Activated CD4-positive, CD25-positive, alpha-beta regulatory T cell treated with anti-CD3 and anti-CD28 coated beads, Interleukin-2, amount 50 U/mL, for 16 hours (primary cell): ENCODE data around the gene IL9R.
A peak's percentile ranks its signal among the peaks of the same experiment; 100 is the strongest.
"Not testable (repeated sequence)": the region's sequence is repeated elsewhere in the genome, so short reads cannot be mapped to it uniquely, and the experiment has no call there.

Source experiments
- DNase-seq: peaks from one replicate; pipeline ENCODE4 v3.0.0-alpha.2; 2020; ENCODE audit warnings: low read depth, low spot score

IL9R gene

GRCh38 chrX:155997436-155997835 is at the start of gene IL9R:
Gene IL9R, plus strand, starts transcription at chrX:155997696. Its CDS starts 64 bp downstream, at chrX:155997760.
- peak; percentile 18 for DNase-seq

GRCh38 chrX:155949098-155949497 is 48.4 kb upstream of the IL9R start:
- no peak for DNase-seq

- DNase-seq = no peak
Measured at GRCh38 chrX:155951237-155951789, 46.2 kb upstream of the IL9R start.

- DNase-seq = no peak
Measured at GRCh38 chrX:155953055-155953454, 44.4 kb upstream of the IL9R start.

GRCh38 chrX:155954793-155955192 is 42.7 kb upstream of the IL9R start:
- DNase-seq = no peak

DNA sequence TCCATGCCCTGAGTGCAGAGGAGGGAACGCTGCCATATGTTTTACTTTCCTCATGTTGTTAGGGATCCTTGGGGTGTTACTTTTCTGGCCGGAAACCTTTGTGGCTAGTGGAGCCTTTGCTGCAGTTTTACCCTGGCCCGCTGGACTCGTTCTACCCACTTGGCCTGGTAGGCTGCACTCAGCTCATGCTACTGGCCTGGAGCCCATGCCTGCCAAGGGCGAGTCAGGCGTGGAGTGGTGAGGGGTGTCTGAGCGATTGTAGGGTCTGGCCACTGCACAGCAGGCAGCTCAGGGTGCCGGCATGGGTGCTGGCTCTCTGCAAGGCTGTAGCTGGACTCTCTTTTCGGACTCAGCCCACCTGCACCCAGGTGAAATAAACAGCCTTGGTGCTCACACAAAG is 41.4 kb upstream of the IL9R start:
- no peak for DNase-seq

DNA sequence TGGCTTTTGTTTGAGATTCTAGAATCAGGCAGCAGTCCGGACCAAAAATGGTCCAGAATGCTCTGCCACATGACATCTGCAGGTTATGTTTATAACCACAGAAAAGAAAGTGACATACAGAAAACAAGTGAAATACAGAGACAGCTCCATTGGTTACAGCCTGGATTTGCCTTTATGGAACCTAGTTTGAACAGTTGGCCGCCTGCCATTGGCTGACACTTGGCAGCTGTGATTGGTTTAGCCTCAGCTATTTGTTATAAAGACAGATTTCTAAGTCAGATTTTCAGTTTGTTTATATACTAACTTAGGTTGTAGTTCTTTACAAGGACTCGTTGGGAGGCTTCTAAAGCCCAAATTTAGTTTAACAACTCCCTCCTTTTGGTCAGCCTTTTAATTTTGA is 40.8 kb upstream of the IL9R start:
- DNase-seq = no peak

- no peak for DNase-seq
Measured at GRCh38 chrX:155957843-155958242, 39.7 kb upstream of the IL9R start.

GRCh38 chrX:155959018-155959587 is 38.4 kb upstream of the IL9R start:
- no peak for DNase-seq

- DNase-seq = no peak
Measured at GRCh38 chrX:155962906-155963305, 34.6 kb upstream of the IL9R start.

GRCh38 chrX:155966876-155967275 is 30.6 kb upstream of the IL9R start:
- DNase-seq = no peak

DNA sequence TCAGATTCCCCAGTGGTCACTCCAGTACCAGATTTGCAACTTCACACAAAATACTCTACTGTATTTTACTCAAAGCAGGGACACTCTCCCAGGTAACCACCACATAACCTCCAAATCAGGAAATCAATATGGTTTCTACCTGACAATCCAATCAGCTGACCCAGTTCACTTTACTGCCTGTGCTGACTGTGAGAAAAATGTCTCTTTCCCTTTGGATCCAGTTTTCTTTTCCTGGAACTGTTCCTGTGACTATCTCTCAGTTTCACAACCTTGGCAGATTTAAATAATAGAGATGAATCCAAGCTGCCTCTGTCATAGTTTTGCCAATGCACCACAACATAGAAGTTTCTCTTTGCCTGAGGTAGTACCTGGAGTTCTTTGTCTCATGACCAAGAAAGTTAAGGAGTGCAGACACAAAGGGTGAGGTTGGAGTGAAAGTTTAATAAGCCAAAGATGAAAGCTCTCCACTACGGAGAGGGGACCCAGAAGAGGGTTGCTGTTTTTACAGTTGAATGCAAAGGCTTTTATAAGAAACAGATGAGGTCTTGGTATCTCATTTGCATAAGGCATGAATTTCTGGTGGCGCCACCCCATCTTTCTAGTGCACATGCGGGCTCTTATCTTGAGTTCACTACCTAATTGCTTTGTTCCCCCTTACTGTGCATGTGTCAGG is 29.7 kb upstream of the IL9R start:
- no peak for DNase-seq

- DNase-seq = no peak
Measured at GRCh38 chrX:155968326-155968661, 29.2 kb upstream of the IL9R start.

DNA sequence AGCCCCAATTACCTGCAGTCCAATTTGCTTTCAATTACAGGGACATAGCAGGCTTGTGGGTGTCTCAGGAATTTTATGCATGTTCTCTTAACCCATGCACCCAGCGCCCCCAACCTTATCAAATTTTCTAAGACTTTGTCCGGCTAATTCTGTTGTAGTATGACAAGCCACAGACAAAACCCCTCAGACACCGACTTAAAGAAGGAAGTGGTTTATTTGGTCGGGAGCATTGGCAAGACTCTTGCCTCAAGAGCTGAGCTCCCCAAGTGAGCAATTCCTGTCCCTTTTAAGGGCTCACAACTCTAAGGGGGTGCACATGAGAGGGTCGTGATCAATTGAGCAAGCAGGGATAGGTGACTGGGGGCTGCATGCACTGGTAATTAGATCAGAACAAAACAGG is 28.7 kb upstream of the IL9R start:
- no peak for DNase-seq

- DNase-seq = not testable (repeated sequence)
Measured at GRCh38 chrX:155971658-155972057, 25.8 kb upstream of the IL9R start.

DNA sequence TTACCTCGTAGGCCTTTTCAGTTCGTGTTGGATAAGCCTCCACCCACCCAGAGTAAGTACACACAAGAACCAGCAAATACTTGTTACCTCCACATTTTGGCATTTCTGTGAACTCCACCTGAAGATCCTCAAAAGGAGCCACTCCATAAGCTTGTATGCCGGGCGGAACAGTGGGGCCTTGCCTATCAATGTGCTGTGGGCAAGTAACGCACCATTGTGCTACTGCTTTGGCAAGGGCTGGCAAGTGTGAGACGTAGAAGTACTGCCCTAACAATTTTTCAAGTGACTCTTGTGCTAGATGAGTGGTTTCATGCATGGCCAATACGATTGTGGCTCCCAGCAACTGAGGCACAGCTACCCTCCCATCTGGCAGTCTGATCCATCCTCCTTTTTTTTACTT is 25.3 kb upstream of the IL9R start:
- not testable (repeated sequence) for DNase-seq

DNA sequence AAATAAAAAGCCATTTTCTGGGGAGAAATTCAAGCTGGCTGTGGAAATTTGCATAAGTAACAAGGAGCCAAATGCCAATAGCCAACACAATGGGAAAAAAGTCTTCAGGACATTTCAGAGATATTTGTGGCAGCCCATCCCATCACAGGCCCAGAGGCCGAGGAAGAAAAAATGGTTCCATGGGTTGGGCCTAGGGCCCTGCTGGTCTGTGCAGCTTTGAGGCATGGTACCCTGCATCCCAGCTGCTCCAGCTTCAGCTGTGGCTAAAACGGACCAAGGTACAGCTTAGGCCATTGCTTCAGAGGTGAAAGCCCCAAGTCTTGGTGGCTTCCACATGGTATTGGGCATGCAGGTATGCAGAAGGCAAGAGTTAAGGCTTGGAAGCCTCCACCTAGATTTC is 14.2 kb upstream of the IL9R start:
- no peak for DNase-seq

- DNase-seq = no peak
Measured at GRCh38 chrX:155985208-155985607, 12.3 kb upstream of the IL9R start.

GRCh38 chrX:155986995-155987394 is 10.5 kb upstream of the IL9R start:
- not testable (repeated sequence) for DNase-seq

- no peak for DNase-seq
Measured at GRCh38 chrX:155988859-155989258, 8.6 kb upstream of the IL9R start.

GRCh38 chrX:155993421-155993820 is 4.1 kb upstream of the IL9R start:
- DNase-seq = no peak

GRCh38 chrX:155995321-155995875 is 2.1 kb upstream of the IL9R start:
- DNase-seq = no peak

GRCh38 chrX:155998116-155998515 is 620 bp downstream of the IL9R start:
- no peak for DNase-seq
